Natural killer cell (primary cell): ENCODE measurements around the gene SLC16A6. TPM values are rescaled to one million over a fixed set of nuclear protein-coding genes. Genes with fewer than 3 reads are reported as not detected.
"Not testable (repeated sequence)": the region's sequence is repeated elsewhere in the genome, so short reads cannot be mapped to it uniquely, and the experiment has no call there.

Experiments used
- ATAC-seq, 3 donors: fragments of 150-1000 bp in 2 of 3; fragments of 200-7000 bp in 1 of 3; cut with Tn5 transposase; 1 replicate in 1 of 3; 2 replicates in 2 of 3; pipeline ENCODE4 v1.10.0; 2021; ENCODE audit warnings: mild to moderate bottlenecking in 2 of 3, moderate library complexity in 2 of 3
- DNase-seq, 2 donors: peaks; one replicate each; pipeline versions ENCODE4 v3.0.0 to v3.0.0-alpha.2; 2013 to 2021; ENCODE audit warnings: mixed read lengths in 1 of 2
- H3K27ac ChIP-seq: one replicate; pipeline ENCODE4 v1.5.1; 2013; ENCODE audit warnings: mild to moderate bottlenecking, low read length
- H3K27me3 ChIP-seq: one replicate; pipeline ENCODE4 v1.6.1; 2013; ENCODE audit warnings: low read length; ENCODE audit not compliant: control insufficient read depth, insufficient read depth
- H3K36me3 ChIP-seq: one replicate; pipeline ENCODE4 v1.6.1; 2013; ENCODE audit warnings: low read length; ENCODE audit not compliant: control insufficient read depth, insufficient read depth
- H3K4me1 ChIP-seq: one replicate; pipeline ENCODE4 v1.6.1; 2013; ENCODE audit warnings: low read length; ENCODE audit not compliant: control insufficient read depth, insufficient read depth
- H3K4me3 ChIP-seq: one replicate; pipeline ENCODE4 v1.5.1; 2013; ENCODE audit warnings: low read length
- H3K9me3 ChIP-seq: one replicate; pipeline ENCODE4 v1.6.1; 2013; ENCODE audit warnings: low read length; ENCODE audit not compliant: control insufficient read depth, insufficient read depth
- H3K27ac Mint-ChIP-seq, 2 donors: one replicate each; pipeline ENCODE4 v1.8.0; 2022; ENCODE audit warnings: mild to moderate bottlenecking in 2 of 2, mixed read lengths in 2 of 2, moderate library complexity in 1 of 2
- H3K27me3 Mint-ChIP-seq, 2 donors: one replicate each; pipeline ENCODE4 v1.8.0; 2022; ENCODE audit warnings: low read depth in 2 of 2, mixed read lengths in 2 of 2
- H3K36me3 Mint-ChIP-seq: one replicate; pipeline ENCODE4 v1.8.0; 2022; ENCODE audit warnings: mixed read lengths
- H3K4me1 Mint-ChIP-seq, 2 donors: one replicate each; pipeline ENCODE4 v1.8.0; 2022; ENCODE audit warnings: mixed read lengths in 2 of 2
- H3K4me3 Mint-ChIP-seq: one replicate; pipeline ENCODE4 v1.8.0; 2022; ENCODE audit warnings: mild to moderate bottlenecking, moderate library complexity, mixed read lengths
- H3K9me3 Mint-ChIP-seq, 2 donors: one replicate each; pipeline ENCODE4 v1.8.0; 2022; ENCODE audit warnings: mixed read lengths in 2 of 2
- CTCF ChIP-seq: fragments of 200-600 bp; IDR thresholded peaks from one replicate; pipeline ENCODE4 v1.8.0; 2022; ENCODE audit warnings: antibody characterized with exemption
- WGBS: methylation state at CpG from one replicate; pipeline ENCODE4 v1.1.7; 2013; ENCODE audit warnings: missing lambda C conversion rate; ENCODE audit not compliant: insufficient coverage; 5-methylcytosine and 5-hydroxymethylcytosine counted together
- intact Hi-C: fragments of 100-400 bp; cut with micrococcal nuclease; formaldehyde crosslinking; loops from one replicate; pipeline ENCODE4 v1.14.2; 2022
- total RNA-seq, 4 donors: library from RNA; stranded (reverse); fragments of 120-200 nt in 1 of 4; gene quantifications; one replicate each; pipeline versions ENCODE4 v1.2.3 to v1.2.4, GENCODE V29; 2013 to 2022

Gene SLC16A6
- total RNA-seq, 3 donors from 2014 or later (not counting 1 experiment from before 2014, with no cell fraction given): 16.5 to 20.9 (median 19.4) TPM

DNA sequence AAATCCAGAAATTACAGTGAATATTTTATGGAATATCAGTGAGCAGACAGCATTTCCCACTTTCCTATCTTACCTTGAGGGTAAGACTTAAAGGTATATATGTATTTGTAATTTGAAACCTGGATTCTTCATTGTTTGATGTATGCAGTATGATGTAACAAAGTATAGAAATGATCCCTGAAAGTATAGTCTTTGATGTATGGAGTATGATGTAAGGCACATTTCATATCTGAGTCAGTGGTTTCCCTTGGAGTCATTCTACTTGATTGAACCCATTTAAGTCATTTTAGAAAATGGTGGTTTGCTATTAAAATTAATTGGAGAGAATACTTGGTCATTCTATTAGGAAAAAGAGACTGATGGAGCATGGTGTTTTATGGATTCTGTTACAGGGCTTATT, 33.0 kb downstream of the SLC16A6 start:
- Histone ChIP-seq H3K27me3 (no peaks in the 10 kb centered on the region), H3K4me3 (no peak overlapping the region), H3K4me1 (peaks cover 66% of the 10 kb centered on the region), H3K27ac (peak overlapping the region; percentile 98), H3K9me3 (no peaks in the 10 kb centered on the region), H3K36me3 (peaks cover 9% of the 10 kb centered on the region)
- ATAC-seq (no peak), DNase-seq (peak in 1 of 2 donors; percentile 43)
- Mint-ChIP-seq H3K4me1 (peaks cover 74 to 88% of the 10 kb centered on the region in 2 donors), H3K27ac (peak overlapping the region; percentile 97 to 100), H3K4me3 (peak overlapping the region; percentile 68), H3K36me3 (no peaks in the 10 kb centered on the region), H3K9me3 (no peaks in the 10 kb centered on the region), H3K27me3 (no peaks in the 10 kb centered on the region)
- intact Hi-C loops: loop anchor here (5.0 kb wide), 1 partner anchor 51 kb away; no protein-coding TSS in a partner anchor
- TF ChIP-seq CTCF: no peak

- intact Hi-C loops: loop anchor here (5.0 kb wide), 1 partner anchor 49 kb away; no protein-coding TSS in a partner anchor
- WGBS: 88% methylated on average over 4 of the region's 5 CpGs
- H3K27ac ChIP-seq: peak overlapping the region; percentile 98
- H3K9me3 ChIP-seq, DNase-seq, H3K9me3 Mint-ChIP-seq, ATAC-seq, H3K27me3 ChIP-seq, H3K4me3 ChIP-seq, H3K36me3 Mint-ChIP-seq, H3K27me3 Mint-ChIP-seq: not testable (repeated sequence)
- peak overlapping the region; percentile 93 for H3K4me3 Mint-ChIP-seq
- peak overlapping the region; percentile 97 to 100 for H3K27ac Mint-ChIP-seq
- H3K4me1 ChIP-seq: peaks cover 69% of the 10 kb centered on the region
- peaks cover 74 to 80% of the 10 kb centered on the region in 2 donors for H3K4me1 Mint-ChIP-seq
- peaks cover 12% of the 10 kb centered on the region for H3K36me3 ChIP-seq
Observed at GRCh38 chr17:68256701-68257100, 34.2 kb downstream of the SLC16A6 start.

DNA sequence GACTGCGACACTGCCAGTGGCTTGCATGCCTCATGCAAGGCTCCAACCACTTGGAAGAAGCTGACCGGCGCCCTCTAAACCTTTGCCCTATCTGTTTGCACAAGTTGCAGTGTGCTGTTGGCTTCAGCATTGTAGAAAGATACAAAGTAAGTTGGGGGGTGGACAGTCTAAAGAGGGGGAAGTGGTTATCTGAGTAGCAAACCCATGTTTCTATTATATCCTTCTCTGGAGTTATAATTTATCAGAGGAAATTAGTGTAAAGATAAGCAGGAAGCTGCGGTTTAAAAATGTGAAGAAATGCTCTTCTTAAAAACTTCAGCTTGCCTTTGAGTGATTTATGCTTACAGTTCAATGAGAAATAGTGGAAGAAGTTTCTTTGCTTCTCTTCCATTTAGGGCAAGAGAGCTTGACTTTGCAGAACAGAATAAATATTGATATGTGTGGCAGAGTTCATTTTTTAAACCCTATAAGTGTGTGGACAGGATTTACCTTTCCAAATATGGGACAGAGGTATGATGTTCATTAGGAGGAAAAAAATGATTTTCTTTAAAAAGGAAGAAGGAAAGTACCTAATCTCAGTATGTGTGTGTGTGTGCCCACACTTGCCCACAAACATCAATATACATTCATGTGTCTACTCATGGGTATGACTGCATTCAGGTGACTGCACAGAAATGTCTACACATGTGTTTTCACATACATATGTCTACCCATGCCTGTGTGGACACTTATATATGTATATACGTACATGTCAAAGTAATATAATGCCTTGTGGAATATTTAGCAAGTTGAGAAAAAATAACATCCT, 35.0 kb downstream of the SLC16A6 start:
- peaks cover 16% of the 10 kb centered on the region for H3K36me3 ChIP-seq
- H3K27ac ChIP-seq: peak overlapping the region; percentile 98
- H3K27me3 Mint-ChIP-seq: no peaks in the 10 kb centered on the region
- H3K27me3 ChIP-seq: no peaks in the 10 kb centered on the region
- H3K9me3 Mint-ChIP-seq: no peaks in the 10 kb centered on the region
- DNase-seq (peak in 1 of 2 donors; percentile 64), ATAC-seq (peak; percentile 20 to 46 (median 30))
- no peak for TF ChIP-seq CTCF
- peaks cover 72 to 73% of the 10 kb centered on the region in 2 donors for H3K4me1 Mint-ChIP-seq
- H3K36me3 Mint-ChIP-seq: no peaks in the 10 kb centered on the region
- H3K4me3 ChIP-seq: no peak overlapping the region
- H3K9me3 ChIP-seq: no peaks in the 10 kb centered on the region
- intact Hi-C loops: loop anchor here (1.0 to 5.0 kb wide), 3 partner anchors 9 to 73 kb away; no protein-coding TSS in a partner anchor
- H3K4me3 Mint-ChIP-seq: peak overlapping the region; percentile 93
- H3K4me1 ChIP-seq: peaks cover 67% of the 10 kb centered on the region
- WGBS: 13% methylated on average over 4 of the region's 5 CpGs
- peak overlapping the region; percentile 97 to 100 for H3K27ac Mint-ChIP-seq

- Histone ChIP-seq H3K36me3 (peaks cover 22% of the 10 kb centered on the region), H3K27ac (peak overlapping the region; percentile 98), H3K9me3 (no peaks in the 10 kb centered on the region), H3K27me3 (no peaks in the 10 kb centered on the region), H3K4me3 (no peak overlapping the region), H3K4me1 (peaks cover 62% of the 10 kb centered on the region)
- Mint-ChIP-seq H3K36me3 (no peaks in the 10 kb centered on the region), H3K4me3 (peak overlapping the region; percentile 93), H3K27ac (peak overlapping the region; percentile 97 to 100), H3K4me1 (peaks cover 68 to 70% of the 10 kb centered on the region in 2 donors), H3K9me3 (no peaks in the 10 kb centered on the region), H3K27me3 (no peaks in the 10 kb centered on the region)
- ATAC-seq: no peak
- TF ChIP-seq CTCF: no peak
- intact Hi-C loops: loop anchor here (1.0 to 5.0 kb wide), 3 partner anchors 8 to 72 kb away; no protein-coding TSS in a partner anchor
- peak in 1 of 2 donors; percentile 32 for DNase-seq
- WGBS: 60% methylated on average over 4 of the region's 4 CpGs
Observed at GRCh38 chr17:68255151-68255550, 35.8 kb downstream of the SLC16A6 start.

DNA sequence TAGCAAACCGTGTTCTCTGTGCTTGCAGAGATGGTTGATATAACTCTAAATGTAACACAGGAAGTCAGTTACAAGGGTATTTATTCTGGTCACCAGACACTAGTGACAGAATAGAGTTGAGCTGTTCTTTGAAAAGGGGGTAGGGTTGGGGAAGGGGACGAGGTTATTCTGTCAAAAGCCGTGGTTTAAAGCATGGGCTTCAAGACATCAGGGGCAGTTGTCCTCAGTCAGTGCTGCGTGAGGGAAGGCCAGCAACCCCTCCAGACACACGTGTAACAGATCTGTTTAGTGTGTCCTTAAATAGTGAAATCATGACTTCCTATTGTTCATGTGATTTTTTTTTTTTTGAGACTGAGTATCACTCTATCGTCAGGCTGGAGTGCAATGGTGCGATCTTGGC, 37.5 kb downstream of the SLC16A6 start:
- Histone ChIP-seq H3K27ac (peak overlapping the region; percentile 98), H3K36me3 (peaks cover 23% of the 10 kb centered on the region), H3K4me1 (peaks cover 64% of the 10 kb centered on the region)
- not testable (repeated sequence) for H3K4me3 ChIP-seq, H3K27me3 ChIP-seq, H3K9me3 Mint-ChIP-seq, H3K27me3 Mint-ChIP-seq, H3K9me3 ChIP-seq, H3K36me3 Mint-ChIP-seq
- peak; percentile 68 to 91 (median 78) for ATAC-seq
- Mint-ChIP-seq H3K4me1 (peaks cover 66 to 69% of the 10 kb centered on the region in 2 donors), H3K27ac (peak overlapping the region; percentile 97 to 100), H3K4me3 (peak overlapping the region; percentile 93)
- intact Hi-C loops: loop anchor here (1.0 kb wide), 1 partner anchor 16 kb away; no protein-coding TSS in a partner anchor
- 14% methylated on average over 6 of the region's 7 CpGs for whole genome bisulfite sequencing
- DNase-seq: peak; percentile 60 to 67
